ENCODE data around the gene OR4D10. TPM values are rescaled to one million over a fixed set of nuclear protein-coding genes. Genes with fewer than 3 reads are reported as not detected.

Gene OR4D10
- total RNA-seq (2014; rRNA removed; shearing (Covaris generic)) (not detected in 2 replicates), polyA plus RNA-seq (2016; fragmentation: Nextera tagmentation; extraction: Ambion mirVana) (not detected in 2 replicates)

DNA sequence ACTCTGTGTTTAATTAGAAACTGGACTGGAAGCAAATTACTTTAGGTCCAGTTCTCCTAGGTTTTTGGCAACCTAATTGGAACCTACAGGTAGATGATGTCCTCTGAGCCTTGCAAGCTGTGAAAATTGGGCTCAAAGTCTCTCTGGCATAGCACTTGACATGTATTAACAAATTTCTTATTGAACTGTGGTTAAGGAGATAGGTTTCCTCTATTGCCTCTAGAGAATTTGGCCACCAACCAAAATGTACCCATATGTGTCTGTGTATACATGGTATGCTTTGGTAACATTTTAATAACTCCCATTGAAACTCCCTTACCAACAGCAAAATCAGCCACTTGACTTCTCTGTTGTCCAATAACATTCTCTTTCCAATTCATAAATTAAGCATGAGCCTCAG, at the start of gene OR4D10:
OR4D10 (plus strand) TSS at position 301 of the 400 bp plus-strand sequence. CDS start 4,115 bp downstream, outside the sequence.
- Histone ChIP-seq H3K9ac (no peak within 1 kb of the TSS), H3K9me3 (ENCODE audit: low read depth) (no peaks in the 10 kb centered on the region), H3F3A (ENCODE audit: insufficient read depth) (no peaks in the 10 kb centered on the region), H3K79me2 (ENCODE audit: insufficient read depth) (no peaks in the 10 kb centered on the region), H3K9me2 (ENCODE audit: insufficient read depth) (no peaks in the 10 kb centered on the region), H3K4me3 (no peak within 1 kb of the TSS), H3K27me3 (replicated peaks; ENCODE audit: insufficient read depth) (no peaks in the 10 kb centered on the region), H3K36me3 (ENCODE audit: low read depth) (no peaks in the 10 kb centered on the region), H3K27ac (no peak within 1 kb of the TSS), H3K4me2 (ENCODE audit: unreplicated experiment) (no peak within 1 kb of the TSS), H4K20me1 (ENCODE audit: insufficient read depth) (no peaks in the 10 kb centered on the region), H3K4me1 (ENCODE audit: insufficient read depth) (no peaks in the 10 kb centered on the region), H2AFZ (no peak within 1 kb of the TSS)
- DNase-seq: no peak
- TF ChIP-seq EZH2 (IDR thresholded peaks at IDR 0.05; ENCODE audit: insufficient read depth, poor library complexity, severe bottlenecking) (no peak), EZH2phosphoT487 (IDR thresholded peaks at IDR 0.05; ENCODE audit: insufficient read depth, low read depth) (no peak)
- in situ Hi-C loops (cut with MboI): no loop called here

GRCh38 chr11:59423835-59424234, 49.3 kb upstream of the OR4D10 start:
- H3K36me3 ChIP-seq (ENCODE audit: low read depth): no peaks in the 10 kb centered on the region
- 31% methylated on average over 2 of the region's 2 CpGs for WGBS, 2 experiments (ENCODE audit: low coverage in 1 of 2, low lambda C conversion rate in 2 of 2, missing lambda C conversion rate in 2 of 2)
- H3K9me3 ChIP-seq (ENCODE audit: low read depth): no peaks in the 10 kb centered on the region
- no peaks in the 10 kb centered on the region for H3K9me2 ChIP-seq (ENCODE audit: insufficient read depth)
- DNase-seq: no peak
- H3K27me3 ChIP-seq (replicated peaks; ENCODE audit: insufficient read depth): peaks cover 5% of the 10 kb centered on the region
- no peak overlapping the region for H2AFZ ChIP-seq
- no peaks in the 10 kb centered on the region for H3K4me1 ChIP-seq (ENCODE audit: insufficient read depth)
- in situ Hi-C loops (cut with MboI): no loop called here
- TF ChIP-seq EZH2phosphoT487 (IDR thresholded peaks at IDR 0.05; ENCODE audit: insufficient read depth, low read depth): no peak
- TF ChIP-seq EZH2 (IDR thresholded peaks at IDR 0.05; ENCODE audit: insufficient read depth, poor library complexity, severe bottlenecking): no peak
- H3K9ac ChIP-seq: no peak overlapping the region
- H3K27ac ChIP-seq: no peak overlapping the region
- no peak overlapping the region for H3K4me3 ChIP-seq
- H3K4me2 ChIP-seq (ENCODE audit: unreplicated experiment): no peak overlapping the region
- H3F3A ChIP-seq (ENCODE audit: insufficient read depth): no peaks in the 10 kb centered on the region
- H3K79me2 ChIP-seq (ENCODE audit: insufficient read depth): no peaks in the 10 kb centered on the region
- no peaks in the 10 kb centered on the region for H4K20me1 ChIP-seq (ENCODE audit: insufficient read depth)

DNA sequence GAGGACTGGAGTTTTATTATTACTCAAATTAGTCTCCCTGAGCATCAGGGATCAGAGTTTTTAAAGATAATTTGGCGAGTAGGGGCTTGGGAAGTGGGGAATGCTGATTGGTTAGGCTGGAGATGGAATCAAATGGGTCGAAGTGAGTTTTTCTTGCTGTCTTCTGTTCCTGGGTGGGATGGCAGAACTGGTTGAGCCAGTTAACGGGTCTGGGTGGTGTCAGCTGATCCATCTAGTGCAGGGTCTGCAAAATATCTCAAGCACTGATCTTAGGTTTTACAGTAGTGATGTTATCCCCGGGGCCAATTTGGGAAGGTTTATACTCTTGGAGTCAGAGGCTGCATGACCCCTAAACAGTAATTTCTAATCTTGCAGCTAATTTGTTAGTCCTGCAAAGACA, 48.0 kb upstream of the OR4D10 start:
- Histone ChIP-seq H3K79me2 (ENCODE audit: insufficient read depth) (no peaks in the 10 kb centered on the region), H3K9ac (no peak overlapping the region), H2AFZ (no peak overlapping the region), H3F3A (ENCODE audit: insufficient read depth) (no peaks in the 10 kb centered on the region), H4K20me1 (ENCODE audit: insufficient read depth) (no peaks in the 10 kb centered on the region), H3K4me1 (ENCODE audit: insufficient read depth) (no peaks in the 10 kb centered on the region), H3K9me3 (ENCODE audit: low read depth) (no peaks in the 10 kb centered on the region), H3K27ac (no peak overlapping the region), H3K4me3 (no peak overlapping the region), H3K27me3 (replicated peaks; ENCODE audit: insufficient read depth) (peaks cover 5% of the 10 kb centered on the region; the same call in 1 of the 2 replicates), H3K9me2 (ENCODE audit: insufficient read depth) (no peaks in the 10 kb centered on the region), H3K4me2 (ENCODE audit: unreplicated experiment) (no peak overlapping the region), H3K36me3 (ENCODE audit: low read depth) (no peaks in the 10 kb centered on the region)
- no peak for TF ChIP-seq EZH2phosphoT487 (IDR thresholded peaks at IDR 0.05; ENCODE audit: insufficient read depth, low read depth)
- no peak for DNase-seq
- in situ Hi-C loops (cut with MboI): no loop called here
- 3 to 7% methylated on average over 4 of the region's 4 CpGs for WGBS, 2 experiments (ENCODE audit: low coverage in 1 of 2, low lambda C conversion rate in 2 of 2, missing lambda C conversion rate in 2 of 2)

GRCh38 chr11:59426361-59427067, 46.6 kb upstream of the OR4D10 start, which contains the start of gene OR5A2:
OR5A2 (minus strand) TSS chr11:59426413; CDS start chr11:59422953, 3,460 bp downstream.
- Histone ChIP-seq H3K4me3 (no peak within 1 kb of the TSS), H3K27me3 (replicated peaks; ENCODE audit: insufficient read depth) (peaks cover 5% of the 10 kb centered on the region; the same call in 1 of the 2 replicates), H2AFZ (no peak within 1 kb of the TSS), H3K27ac (no peak within 1 kb of the TSS), H3K9me2 (ENCODE audit: insufficient read depth) (no peaks in the 10 kb centered on the region), H3K4me2 (ENCODE audit: unreplicated experiment) (no peak within 1 kb of the TSS), H4K20me1 (ENCODE audit: insufficient read depth) (no peaks in the 10 kb centered on the region), H3K9me3 (ENCODE audit: low read depth) (no peaks in the 10 kb centered on the region), H3K4me1 (ENCODE audit: insufficient read depth) (no peaks in the 10 kb centered on the region), H3K9ac (no peak within 1 kb of the TSS), H3F3A (ENCODE audit: insufficient read depth) (no peaks in the 10 kb centered on the region), H3K79me2 (ENCODE audit: insufficient read depth) (no peaks in the 10 kb centered on the region), H3K36me3 (ENCODE audit: low read depth) (no peaks in the 10 kb centered on the region)
- 42 to 53% methylated on average over 5 of the region's 5 CpGs for WGBS, 2 experiments (ENCODE audit: low coverage in 1 of 2, low lambda C conversion rate in 2 of 2, missing lambda C conversion rate in 2 of 2)
- DNase-seq: no peak
- no peak for TF ChIP-seq EZH2 (IDR thresholded peaks at IDR 0.05; ENCODE audit: insufficient read depth, poor library complexity, severe bottlenecking)
- no peak for TF ChIP-seq EZH2phosphoT487 (IDR thresholded peaks at IDR 0.05; ENCODE audit: insufficient read depth, low read depth)
- in situ Hi-C loops (cut with MboI): no loop called here

- H3K36me3 ChIP-seq (ENCODE audit: low read depth): no peaks in the 10 kb centered on the region
These were observed 46.1 kb upstream of the OR4D10 start for GRCh38 chr11:59427068-59427382.

More at GRCh38 chr11:59427068-59427382, 46.1 kb upstream of the OR4D10 start:
- in situ Hi-C loops (cut with MboI): no loop called here
- no peak for DNase-seq
- H3K27me3 ChIP-seq (replicated peaks; ENCODE audit: insufficient read depth): peaks cover 5% of the 10 kb centered on the region; the same call in 1 of the 2 replicates
- no peaks in the 10 kb centered on the region for H4K20me1 ChIP-seq (ENCODE audit: insufficient read depth)
- no peaks in the 10 kb centered on the region for H3K79me2 ChIP-seq (ENCODE audit: insufficient read depth)
- H3K4me2 ChIP-seq (ENCODE audit: unreplicated experiment): no peak overlapping the region
- H3K9me3 ChIP-seq (ENCODE audit: low read depth): no peaks in the 10 kb centered on the region
- no peaks in the 10 kb centered on the region for H3F3A ChIP-seq (ENCODE audit: insufficient read depth)
- H3K4me1 ChIP-seq (ENCODE audit: insufficient read depth): no peaks in the 10 kb centered on the region
- no peaks in the 10 kb centered on the region for H3K9me2 ChIP-seq (ENCODE audit: insufficient read depth)
- H3K9ac ChIP-seq: no peak overlapping the region
- no peak overlapping the region for H3K4me3 ChIP-seq
- TF ChIP-seq EZH2 (IDR thresholded peaks at IDR 0.05; ENCODE audit: insufficient read depth, poor library complexity, severe bottlenecking) (no peak), EZH2phosphoT487 (IDR thresholded peaks at IDR 0.05; ENCODE audit: insufficient read depth, low read depth) (no peak)
- no peak overlapping the region for H2AFZ ChIP-seq
- H3K27ac ChIP-seq: no peak overlapping the region

Data from GM23248 (cell line).